ENCODE data around the gene NKTR. TPM values are rescaled to one million over a fixed set of nuclear protein-coding genes. Genes with fewer than 3 reads are reported as not detected.

Gene NKTR
- total RNA-seq, 6 donors from 2014 or later = 53.7 to 231 (median 103) TPM

DNA sequence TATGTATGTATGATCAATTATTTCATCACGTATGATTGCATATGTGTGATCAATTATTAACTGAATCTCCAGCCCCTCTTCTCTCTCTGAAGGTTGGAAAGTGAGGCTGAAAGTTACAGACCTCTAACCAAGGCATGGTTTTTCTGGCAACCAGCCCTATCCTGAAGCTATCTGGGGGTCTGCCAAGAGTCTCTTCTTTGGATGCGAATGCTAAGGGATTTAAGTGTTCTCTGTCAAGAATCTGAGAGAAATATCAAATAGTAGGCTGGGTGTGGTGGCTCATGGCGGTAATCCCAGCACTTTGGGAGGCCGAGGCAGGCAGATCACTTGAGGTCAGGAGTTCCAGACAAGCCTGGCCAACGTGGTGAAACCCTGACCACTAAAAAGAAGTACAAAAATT lies 8.1 kb downstream of the NKTR start:
- Histone ChIP-seq H3K4me1 (peaks cover 40 to 60% (median 56%) of the 10 kb centered on the region in 4 donors), H3K9me3 (no peaks in the 10 kb centered on the region), H3K27me3 (no peaks in the 10 kb centered on the region), H3K27ac (no peak overlapping the region), H3K36me3 (peaks cover 0 to 21% (median 6%) of the 10 kb centered on the region in 4 donors), H3K4me3 (no peak overlapping the region)
- ATAC-seq (ENCODE audit: low FRiP score in 2 of 2) (peak in 1 of 2 donors; percentile 23), DNase-seq (no peak)
- TF ChIP-seq POLR2A (IDR thresholded peaks at IDR 0.05) (no peak), EP300 (IDR thresholded peaks at IDR 0.05) (no peak), POLR2AphosphoS5 (IDR thresholded peaks at IDR 0.05) (no peak)
- TF ChIP-seq, protein P1, sequence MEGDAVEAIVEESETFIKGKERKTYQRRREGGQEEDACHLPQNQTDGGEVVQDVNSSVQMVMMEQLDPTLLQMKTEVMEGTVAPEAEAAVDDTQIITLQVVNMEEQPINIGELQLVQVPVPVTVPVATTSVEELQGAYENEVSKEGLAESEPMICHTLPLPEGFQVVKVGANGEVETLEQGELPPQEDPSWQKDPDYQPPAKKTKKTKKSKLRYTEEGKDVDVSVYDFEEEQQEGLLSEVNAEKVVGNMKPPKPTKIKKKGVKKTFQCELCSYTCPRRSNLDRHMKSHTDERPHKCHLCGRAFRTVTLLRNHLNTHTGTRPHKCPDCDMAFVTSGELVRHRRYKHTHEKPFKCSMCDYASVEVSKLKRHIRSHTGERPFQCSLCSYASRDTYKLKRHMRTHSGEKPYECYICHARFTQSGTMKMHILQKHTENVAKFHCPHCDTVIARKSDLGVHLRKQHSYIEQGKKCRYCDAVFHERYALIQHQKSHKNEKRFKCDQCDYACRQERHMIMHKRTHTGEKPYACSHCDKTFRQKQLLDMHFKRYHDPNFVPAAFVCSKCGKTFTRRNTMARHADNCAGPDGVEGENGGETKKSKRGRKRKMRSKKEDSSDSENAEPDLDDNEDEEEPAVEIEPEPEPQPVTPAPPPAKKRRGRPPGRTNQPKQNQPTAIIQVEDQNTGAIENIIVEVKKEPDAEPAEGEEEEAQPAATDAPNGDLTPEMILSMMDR (IDR thresholded peaks at IDR 0.05) = no peak
- 53 to 56% methylated on average over 5 of the region's 5 CpGs for WGBS, 2 donors

DNA sequence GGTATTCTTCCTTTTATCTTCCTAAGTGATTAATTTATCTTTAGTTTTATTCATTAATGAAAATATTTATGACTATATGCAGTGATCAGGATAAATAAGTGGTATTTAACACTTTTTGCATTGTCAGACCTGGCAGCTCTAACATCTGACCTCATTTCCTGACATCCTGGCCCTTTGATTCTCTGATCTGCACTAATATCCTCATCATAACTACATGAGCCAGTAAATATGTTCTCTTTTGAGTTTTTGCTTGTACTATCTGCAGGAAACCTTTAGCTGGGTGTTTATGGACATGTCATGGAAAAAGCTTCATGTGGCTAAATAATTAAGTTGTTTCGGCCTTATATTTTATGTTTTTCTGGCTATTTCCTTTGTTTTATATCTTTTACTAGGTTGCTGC lies 10.5 kb downstream of the NKTR start:
- Histone ChIP-seq H3K27ac (peak overlapping the region in 3 of 4 donors; percentile 44 to 59 (median 47)), H3K27me3 (no peaks in the 10 kb centered on the region), H3K9me3 (no peaks in the 10 kb centered on the region), H3K36me3 (peaks cover 0 to 21% (median 6%) of the 10 kb centered on the region in 4 donors), H3K4me3 (no peak overlapping the region), H3K4me1 (peaks cover 34 to 54% (median 41%) of the 10 kb centered on the region in 4 donors)
- 69 to 77% methylated on average over 1 of the region's 1 CpG for WGBS, 2 donors
- TF ChIP-seq POLR2AphosphoS5 (IDR thresholded peaks at IDR 0.05) = no peak
- TF ChIP-seq EP300 (IDR thresholded peaks at IDR 0.05) = no peak
- TF ChIP-seq, protein P1 (IDR thresholded peaks at IDR 0.05) = no peak
- TF ChIP-seq POLR2A (IDR thresholded peaks at IDR 0.05) = no peak
- ATAC-seq (ENCODE audit: low FRiP score in 2 of 2) (no peak), DNase-seq (no peak)

DNA sequence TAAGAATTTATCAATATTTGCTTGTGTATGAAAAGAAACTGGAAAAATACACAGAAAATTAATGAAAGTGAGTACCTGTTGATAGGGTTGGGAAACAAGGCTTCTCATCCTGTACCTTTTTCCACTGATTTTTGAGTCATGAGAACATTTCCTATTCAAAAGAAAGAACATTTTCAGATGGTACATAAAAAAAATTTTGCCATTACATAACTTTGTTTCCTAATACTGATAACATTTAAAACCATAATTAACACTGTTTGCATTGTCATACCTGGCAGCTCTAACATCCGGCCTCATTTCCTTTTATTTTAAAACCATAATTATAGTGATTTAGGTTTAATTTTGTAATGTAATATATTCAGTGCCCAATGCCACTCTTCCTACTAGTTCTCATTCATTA lies 11.7 kb downstream of the NKTR start:
- no peak for DNase-seq
- Histone ChIP-seq H3K4me1 (peaks cover 36 to 55% (median 40%) of the 10 kb centered on the region in 4 donors), H3K9me3 (no peaks in the 10 kb centered on the region), H3K27ac (peak overlapping the region in 2 of 4 donors; percentile 48 to 59), H3K27me3 (no peaks in the 10 kb centered on the region), H3K36me3 (peaks cover 0 to 14% (median 6%) of the 10 kb centered on the region in 4 donors), H3K4me3 (no peak overlapping the region)
- no peak for ATAC-seq (ENCODE audit: low FRiP score in 2 of 2)
- TF ChIP-seq POLR2A (IDR thresholded peaks at IDR 0.05) (no peak), POLR2AphosphoS5 (IDR thresholded peaks at IDR 0.05) (no peak), EP300 (IDR thresholded peaks at IDR 0.05) (no peak)
- TF ChIP-seq, protein P1 (IDR thresholded peaks at IDR 0.05) = no peak
- 40 to 48% methylated on average over 1 of the region's 1 CpG for WGBS, 2 donors

DNA sequence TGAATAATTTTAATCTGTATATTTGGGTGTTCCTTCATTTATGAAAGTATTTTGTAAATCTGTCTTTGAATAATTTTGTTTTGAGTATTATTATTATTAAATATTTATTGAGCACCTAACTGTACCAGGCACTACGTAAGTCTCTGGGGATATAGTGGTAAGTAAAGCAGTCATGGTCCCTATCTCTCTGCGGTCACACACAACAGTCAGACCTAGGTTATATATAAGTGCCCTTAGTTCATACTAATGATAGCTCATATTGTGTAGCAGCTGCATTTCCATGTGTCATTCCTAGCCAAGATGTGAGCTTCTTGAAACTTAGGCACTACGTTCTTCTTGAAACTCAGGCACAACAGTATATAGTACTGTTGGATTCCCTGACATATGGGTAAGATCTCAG lies 12.4 kb downstream of the NKTR start:
- Histone ChIP-seq H3K9me3 (no peaks in the 10 kb centered on the region), H3K27ac (peak overlapping the region in 2 of 4 donors; percentile 48 to 59), H3K36me3 (peaks cover 0 to 10% (median 4%) of the 10 kb centered on the region in 4 donors), H3K4me1 (peaks cover 36 to 58% (median 40%) of the 10 kb centered on the region in 4 donors), H3K27me3 (no peaks in the 10 kb centered on the region), H3K4me3 (no peak overlapping the region)
- TF ChIP-seq, protein P1 (IDR thresholded peaks at IDR 0.05) = no peak
- no peak for TF ChIP-seq POLR2AphosphoS5 (IDR thresholded peaks at IDR 0.05)
- no peak for TF ChIP-seq POLR2A (IDR thresholded peaks at IDR 0.05)
- TF ChIP-seq EP300 (IDR thresholded peaks at IDR 0.05) = no peak
- ATAC-seq (ENCODE audit: low FRiP score in 2 of 2) (no peak), DNase-seq (no peak)
- 87 to 96% methylated on average over 3 of the region's 3 CpGs for WGBS, 2 donors

DNA sequence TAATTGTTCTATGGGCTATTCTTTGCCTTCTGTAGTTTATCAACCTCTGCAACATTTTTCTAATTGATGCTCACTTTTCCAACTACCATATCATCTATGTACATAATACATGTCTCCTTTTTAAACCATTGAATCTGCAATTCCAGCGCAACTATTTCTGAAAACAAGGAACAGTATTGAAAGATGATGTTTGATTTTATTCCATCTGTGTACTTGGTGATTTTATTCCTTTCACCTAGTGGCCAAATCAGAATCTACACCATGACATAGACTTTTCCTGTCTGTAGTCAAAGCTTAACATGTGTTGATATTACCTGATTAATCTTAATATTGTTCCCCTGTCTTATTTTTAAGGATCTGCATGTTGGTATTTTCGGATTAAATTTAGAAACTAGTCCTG lies 13.0 kb downstream of the NKTR start:
- TF ChIP-seq EP300 (IDR thresholded peaks at IDR 0.05) (no peak), POLR2AphosphoS5 (IDR thresholded peaks at IDR 0.05) (no peak)
- TF ChIP-seq, protein P1 (IDR thresholded peaks at IDR 0.05) = peak in 5 of 6 experiments; percentile 21 to 57 (median 32)
- Histone ChIP-seq H3K36me3 (peaks cover 0 to 11% (median 4%) of the 10 kb centered on the region in 4 donors), H3K27ac (peak overlapping the region in 2 of 4 donors; percentile 48 to 59), H3K27me3 (no peaks in the 10 kb centered on the region), H3K4me3 (no peak overlapping the region), H3K9me3 (no peaks in the 10 kb centered on the region), H3K4me1 (peaks cover 37 to 58% (median 42%) of the 10 kb centered on the region in 4 donors)
- WGBS, 2 donors = 70 to 81% methylated on average over 2 of the region's 2 CpGs
- ATAC-seq (ENCODE audit: low FRiP score in 2 of 2) (no peak), DNase-seq (no peak)

All from upper lobe of left lung (tissue), 6 donors.